Right atrium auricular region (tissue), 2 donors: ENCODE results near the gene TTC31. TPM values are rescaled to one million over a fixed set of nuclear protein-coding genes. Genes with fewer than 3 reads are reported as not detected.

ENCODE experiments used
- DNase-seq: peaks from one replicate; pipeline ENCODE4 v3.0.0-alpha.2; 2019; ENCODE audit warnings: low spot score
- H3K27ac ChIP-seq, 2 donors: fragments of 200-600 bp; sonication (generic); 1 replicate in 1 of 2; 2 replicates in 1 of 2; pipeline ENCODE4 v1.5.1; 2016 to 2019
- H3K27me3 ChIP-seq, 2 donors: fragments of 200-600 bp; sonication (generic); one replicate each; pipeline versions ENCODE4 v1.5.1 to v1.6.0; 2017 to 2019
- H3K36me3 ChIP-seq: fragments of 200-600 bp; sonication (generic); one replicate; pipeline ENCODE4 v1.5.1; 2016
- H3K4me1 ChIP-seq, 2 donors: fragments of 200-600 bp; sonication (generic); one replicate each; pipeline versions ENCODE4 v1.5.1 to v1.6.0; 2017 to 2019
- H3K4me3 ChIP-seq, 2 donors: fragments of 200-600 bp; sonication (generic); 1 replicate in 1 of 2; 2 replicates in 1 of 2; pipeline ENCODE4 v1.5.1; 2017 to 2019; ENCODE audit warnings: mild to moderate bottlenecking in 1 of 2, moderate library complexity in 1 of 2
- H3K9me3 ChIP-seq, 2 donors: fragments of 200-600 bp; sonication (generic); one replicate each; pipeline ENCODE4 v1.5.1; 2019
- total RNA-seq, 2 donors: library from RNA; depleted of rRNA; stranded (reverse); fragments of >200 nt; gene quantifications; one replicate each; pipeline ENCODE4 v1.1.0, GENCODE V29; 2016
- TF ChIP-seq, protein P1 (sequence below), 2 donors: fragments of 200-600 bp; sonication (generic); IDR thresholded peaks; one replicate each; pipeline ENCODE4 v1.5.1; 2019; ENCODE audit warnings: antibody characterized with exemption in 2 of 2

Gene TTC31
- total RNA-seq, 2 donors from 2014 or later, result 9.1 to 9.6 TPM

GRCh38 chr2:74513605-74514367 lies 30.9 kb downstream of the TTC31 start:
- no peak for DNase-seq

GRCh38 chr2:74514368-74515270 lies 31.7 kb downstream of the TTC31 start, which contains the start of gene TLX2:
Gene TLX2 (plus strand): TSS chr2:74514450. CDS start chr2:74514807, 357 bp downstream.
- H3K27ac ChIP-seq, result no peak within 1 kb of the TSS
- H3K27me3 ChIP-seq, result peaks cover 42 to 64% of the 10 kb centered on the region in 2 donors
- no peaks in the 10 kb centered on the region for H3K36me3 ChIP-seq
- H3K9me3 ChIP-seq, result no peaks in the 10 kb centered on the region
- no peak for DNase-seq
- peaks cover 0 to 31% of the 10 kb centered on the region in 2 donors for H3K4me1 ChIP-seq
- H3K4me3 ChIP-seq, result peak within 1 kb of the TSS in 1 of 2 donors; percentile 24
- TF ChIP-seq, protein P1, sequence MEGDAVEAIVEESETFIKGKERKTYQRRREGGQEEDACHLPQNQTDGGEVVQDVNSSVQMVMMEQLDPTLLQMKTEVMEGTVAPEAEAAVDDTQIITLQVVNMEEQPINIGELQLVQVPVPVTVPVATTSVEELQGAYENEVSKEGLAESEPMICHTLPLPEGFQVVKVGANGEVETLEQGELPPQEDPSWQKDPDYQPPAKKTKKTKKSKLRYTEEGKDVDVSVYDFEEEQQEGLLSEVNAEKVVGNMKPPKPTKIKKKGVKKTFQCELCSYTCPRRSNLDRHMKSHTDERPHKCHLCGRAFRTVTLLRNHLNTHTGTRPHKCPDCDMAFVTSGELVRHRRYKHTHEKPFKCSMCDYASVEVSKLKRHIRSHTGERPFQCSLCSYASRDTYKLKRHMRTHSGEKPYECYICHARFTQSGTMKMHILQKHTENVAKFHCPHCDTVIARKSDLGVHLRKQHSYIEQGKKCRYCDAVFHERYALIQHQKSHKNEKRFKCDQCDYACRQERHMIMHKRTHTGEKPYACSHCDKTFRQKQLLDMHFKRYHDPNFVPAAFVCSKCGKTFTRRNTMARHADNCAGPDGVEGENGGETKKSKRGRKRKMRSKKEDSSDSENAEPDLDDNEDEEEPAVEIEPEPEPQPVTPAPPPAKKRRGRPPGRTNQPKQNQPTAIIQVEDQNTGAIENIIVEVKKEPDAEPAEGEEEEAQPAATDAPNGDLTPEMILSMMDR (IDR thresholded peaks at IDR 0.05), result no peak

More at GRCh38 chr2:74513605-74514367, 30.9 kb downstream of the TTC31 start:
- Histone ChIP-seq H3K27ac (no peak overlapping the region), H3K9me3 (no peaks in the 10 kb centered on the region), H3K36me3 (no peaks in the 10 kb centered on the region), H3K4me3 (peak overlapping the region in 1 of 2 donors; percentile 24), H3K4me1 (peaks cover 0 to 31% of the 10 kb centered on the region in 2 donors), H3K27me3 (peaks cover 38 to 64% of the 10 kb centered on the region in 2 donors)
- TF ChIP-seq, protein P1 (IDR thresholded peaks at IDR 0.05), result no peak

DNA sequence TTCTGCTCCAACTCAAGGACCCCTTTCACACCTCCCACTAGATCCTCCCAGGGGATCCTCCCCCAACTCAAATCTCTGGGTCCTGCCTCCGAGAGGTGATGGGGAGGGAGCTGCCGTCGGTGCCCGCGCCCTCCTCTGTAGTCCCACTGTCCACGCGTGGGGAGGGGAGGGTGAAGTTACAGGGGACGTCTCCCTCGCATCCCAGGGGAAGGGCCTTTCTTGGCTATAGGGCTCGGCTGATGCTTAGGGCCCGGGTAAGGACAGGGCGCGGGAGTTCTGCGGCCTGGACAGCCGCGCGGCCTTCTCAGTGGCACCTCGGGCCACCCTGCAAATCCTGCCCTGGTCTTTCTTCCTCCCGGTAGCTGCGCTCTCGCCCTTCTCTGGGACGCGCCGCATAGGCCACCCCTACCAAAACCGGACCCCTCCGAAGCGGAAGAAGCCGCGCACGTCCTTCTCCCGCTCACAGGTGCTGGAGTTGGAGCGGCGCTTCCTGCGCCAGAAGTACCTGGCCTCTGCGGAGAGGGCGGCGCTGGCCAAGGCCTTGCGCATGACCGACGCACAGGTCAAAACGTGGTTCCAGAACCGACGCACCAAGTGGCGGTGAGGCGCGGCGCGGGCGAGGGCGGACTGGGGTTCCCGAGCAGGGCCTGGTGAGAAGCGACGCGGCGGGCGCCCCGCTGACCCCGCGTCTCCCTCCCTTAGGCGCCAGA lies 32.5 kb downstream of the TTC31 start:
- H3K9me3 ChIP-seq, result no peaks in the 10 kb centered on the region
- H3K27ac ChIP-seq, result no peak overlapping the region
- no peaks in the 10 kb centered on the region for H3K36me3 ChIP-seq
- H3K4me3 ChIP-seq, result peak overlapping the region in 1 of 2 donors; percentile 44
- H3K27me3 ChIP-seq, result peaks cover 42 to 64% of the 10 kb centered on the region in 2 donors
- DNase-seq, result no peak
- TF ChIP-seq, protein P1 (IDR thresholded peaks at IDR 0.05), result no peak
- peaks cover 0 to 31% of the 10 kb centered on the region in 2 donors for H3K4me1 ChIP-seq

DNA sequence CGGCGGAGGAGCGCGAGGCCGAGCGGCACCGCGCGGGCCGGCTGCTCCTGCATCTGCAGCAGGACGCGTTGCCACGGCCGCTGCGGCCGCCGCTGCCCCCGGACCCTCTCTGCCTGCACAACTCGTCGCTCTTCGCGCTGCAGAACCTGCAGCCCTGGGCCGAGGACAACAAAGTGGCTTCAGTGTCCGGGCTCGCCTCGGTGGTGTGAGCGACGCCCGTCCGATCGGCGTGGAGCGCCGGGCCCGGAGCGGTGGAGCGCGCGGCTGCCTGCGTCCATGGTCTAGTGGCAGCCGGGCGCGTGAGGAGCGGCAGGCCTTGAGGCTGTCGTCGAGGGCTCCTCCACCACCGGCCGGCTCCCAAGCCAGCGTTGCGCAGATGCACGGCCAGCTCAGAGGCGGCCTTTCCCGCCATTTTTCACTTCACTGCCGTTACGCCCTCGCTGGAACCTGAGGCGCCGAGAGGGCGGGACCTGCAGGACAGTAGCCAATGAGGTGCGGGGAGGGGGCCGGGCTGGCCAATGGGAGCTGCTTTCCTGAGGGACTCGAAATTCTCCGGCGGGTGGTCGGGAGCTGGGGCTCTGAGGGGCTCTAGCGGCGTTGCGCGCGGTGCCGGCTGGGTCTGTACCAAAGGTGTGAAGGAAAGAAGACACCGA lies 33.2 kb downstream of the TTC31 start:
- peaks cover 42 to 64% of the 10 kb centered on the region in 2 donors for H3K27me3 ChIP-seq

More for the DNA sequence above, 33.2 kb downstream of the TTC31 start:
- no peak for DNase-seq
- Histone ChIP-seq H3K4me1 (peaks cover 0 to 31% of the 10 kb centered on the region in 2 donors), H3K27ac (no peak overlapping the region), H3K4me3 (peak overlapping the region; percentile 3 to 44), H3K36me3 (no peaks in the 10 kb centered on the region), H3K9me3 (no peaks in the 10 kb centered on the region)
- TF ChIP-seq, protein P1 (IDR thresholded peaks at IDR 0.05), result no peak
